Fibroblast of the aortic adventitia (primary cell): Measurements from ENCODE around the gene SPECC1L. TPM values are rescaled to one million over a fixed set of nuclear protein-coding genes. Genes with fewer than 3 reads are reported as not detected.
"Not testable (repeated sequence)": the region's sequence is repeated elsewhere in the genome, so short reads cannot be mapped to it uniquely, and the experiment has no call there.

Experiments used
- DNase-seq: peaks from one replicate; pipeline ENCODE4 v3.0.0-alpha.2; 2010; ENCODE audit warnings: low read depth
- H3K4me3 ChIP-seq: 2 replicates; pipeline ENCODE4 v1.5.1; 2011; ENCODE audit warnings: low read depth, mild to moderate bottlenecking, control low read depth, low read length, moderate library complexity
- total RNA-seq: library from RNA; depleted of rRNA; stranded (reverse); fragments of >200 nt; gene quantifications from 2 replicates; pipeline ENCODE4 v1.2.3, GENCODE V29; 2012; ENCODE audit warnings: low replicate concordance
- TF ChIP-seq, protein P1 (sequence below): IDR thresholded peaks from 2 replicates; pipeline ENCODE4 v1.5.1; 2011; ENCODE audit warnings: mild to moderate bottlenecking, low read length, control low read depth, inconsistent platforms; ENCODE audit not compliant: insufficient read depth

Gene SPECC1L
- total RNA-seq, 1 donor = 43.2 TPM

DNA sequence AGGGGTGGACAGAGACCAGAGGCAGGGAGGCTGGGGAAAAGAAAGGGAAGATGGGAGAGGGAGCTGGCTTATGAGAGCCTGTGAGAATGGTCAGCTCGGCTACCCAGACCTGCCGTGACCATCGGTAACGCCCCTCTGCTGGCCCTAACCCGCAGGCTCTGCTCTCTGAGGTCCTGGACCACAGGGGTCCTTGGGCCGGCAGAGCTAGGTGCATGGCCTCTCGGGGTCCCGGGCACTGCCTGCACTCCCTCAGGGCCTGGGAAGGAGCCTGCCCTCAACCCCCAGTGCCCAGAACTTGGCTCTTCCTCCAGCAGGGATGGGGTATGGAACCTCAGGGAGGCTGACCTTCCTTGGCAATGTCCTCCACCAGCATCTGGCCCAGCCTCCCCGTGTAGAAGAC, 38.9 kb upstream of the SPECC1L start:
- no peak for DNase-seq
- no peak overlapping the region for H3K4me3 ChIP-seq
- TF ChIP-seq, protein P1, sequence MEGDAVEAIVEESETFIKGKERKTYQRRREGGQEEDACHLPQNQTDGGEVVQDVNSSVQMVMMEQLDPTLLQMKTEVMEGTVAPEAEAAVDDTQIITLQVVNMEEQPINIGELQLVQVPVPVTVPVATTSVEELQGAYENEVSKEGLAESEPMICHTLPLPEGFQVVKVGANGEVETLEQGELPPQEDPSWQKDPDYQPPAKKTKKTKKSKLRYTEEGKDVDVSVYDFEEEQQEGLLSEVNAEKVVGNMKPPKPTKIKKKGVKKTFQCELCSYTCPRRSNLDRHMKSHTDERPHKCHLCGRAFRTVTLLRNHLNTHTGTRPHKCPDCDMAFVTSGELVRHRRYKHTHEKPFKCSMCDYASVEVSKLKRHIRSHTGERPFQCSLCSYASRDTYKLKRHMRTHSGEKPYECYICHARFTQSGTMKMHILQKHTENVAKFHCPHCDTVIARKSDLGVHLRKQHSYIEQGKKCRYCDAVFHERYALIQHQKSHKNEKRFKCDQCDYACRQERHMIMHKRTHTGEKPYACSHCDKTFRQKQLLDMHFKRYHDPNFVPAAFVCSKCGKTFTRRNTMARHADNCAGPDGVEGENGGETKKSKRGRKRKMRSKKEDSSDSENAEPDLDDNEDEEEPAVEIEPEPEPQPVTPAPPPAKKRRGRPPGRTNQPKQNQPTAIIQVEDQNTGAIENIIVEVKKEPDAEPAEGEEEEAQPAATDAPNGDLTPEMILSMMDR = no peak

DNA sequence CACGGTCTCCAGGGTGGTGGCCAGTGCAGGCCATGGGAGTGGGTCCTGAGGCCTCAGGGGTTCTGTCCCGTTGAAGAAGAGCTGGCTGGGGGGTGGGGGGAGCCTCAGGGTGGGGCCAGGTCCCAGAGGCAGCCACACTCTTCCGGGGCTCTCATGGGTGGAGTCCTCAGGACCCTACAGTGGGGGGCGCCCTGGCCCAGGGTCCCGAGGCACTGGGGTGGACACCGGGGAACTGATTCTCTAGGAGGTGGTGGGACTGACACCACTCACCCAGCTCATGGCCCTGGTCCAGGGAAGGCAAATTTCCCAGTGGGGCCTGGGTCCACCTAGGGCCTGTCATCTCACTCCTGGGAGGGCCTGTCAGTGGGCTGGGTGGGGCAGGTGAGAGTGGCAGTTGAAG, 38.5 kb upstream of the SPECC1L start:
- TF ChIP-seq, protein P1 = no peak
- no peak overlapping the region for H3K4me3 ChIP-seq
- no peak for DNase-seq

DNA sequence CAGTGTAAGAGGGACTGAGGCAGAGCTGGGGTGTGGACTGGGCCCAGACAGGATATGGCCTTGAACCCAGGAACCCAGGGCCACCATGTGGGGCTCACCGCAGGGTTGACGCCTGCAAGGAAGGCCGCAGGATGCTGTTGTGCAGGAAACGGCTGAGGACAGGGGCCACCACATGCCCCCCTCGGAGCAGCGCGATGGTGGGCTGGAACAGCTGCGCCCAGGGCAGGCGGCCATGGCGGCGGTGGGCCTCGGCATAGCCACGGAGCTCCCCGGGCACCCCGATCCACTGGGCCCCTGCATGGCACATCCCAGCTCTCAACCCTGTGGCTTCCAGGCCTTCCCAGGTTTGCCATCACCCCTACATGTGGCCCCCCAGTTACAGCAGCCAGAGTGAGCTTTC, 37.9 kb upstream of the SPECC1L start:
- H3K4me3 ChIP-seq = no peak overlapping the region
- no peak for DNase-seq
- TF ChIP-seq, protein P1 = no peak

DNA sequence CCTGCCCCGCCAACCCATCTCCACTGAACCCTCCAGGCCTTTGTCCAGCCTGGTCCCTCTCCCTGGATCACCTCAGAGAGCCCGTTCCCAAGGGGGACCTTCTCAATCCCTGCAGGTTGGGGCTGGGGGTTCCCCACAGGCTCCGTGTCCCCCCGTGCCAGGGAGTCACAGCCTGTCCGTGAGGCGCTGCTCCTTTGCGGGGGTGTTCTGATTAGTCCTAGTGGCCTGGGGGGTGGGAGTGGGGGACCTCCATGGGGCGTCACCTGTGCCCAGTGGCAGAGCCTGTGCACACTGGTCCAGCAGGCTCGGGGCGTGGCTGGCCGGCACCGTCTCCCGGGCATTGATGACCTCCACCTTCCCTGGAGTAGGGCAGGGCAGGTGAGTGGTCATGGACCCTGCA, 37.4 kb upstream of the SPECC1L start:
- TF ChIP-seq, protein P1 = no peak
- DNase-seq = no peak
- H3K4me3 ChIP-seq = no peak overlapping the region

DNA sequence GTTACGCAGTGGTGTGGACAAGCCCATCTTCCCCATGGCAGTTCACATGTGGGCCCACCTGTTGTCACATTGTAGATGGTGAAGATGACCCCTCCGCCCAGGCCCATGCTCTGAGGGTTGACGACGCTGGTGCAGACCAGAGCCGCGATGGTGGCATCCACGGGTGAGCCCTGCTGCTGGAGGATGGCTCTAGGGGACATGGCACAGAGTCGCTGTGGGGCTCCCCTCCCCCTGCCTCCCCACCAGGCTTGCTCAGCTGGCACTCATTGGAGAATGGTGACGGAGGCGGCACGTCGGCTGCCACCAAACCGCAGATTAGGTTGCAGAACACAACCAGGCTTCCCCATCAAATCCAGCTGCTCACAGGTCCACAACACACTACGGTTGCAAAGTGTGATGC, 36.8 kb upstream of the SPECC1L start:
- H3K4me3 ChIP-seq = no peak overlapping the region
- DNase-seq = no peak
- TF ChIP-seq, protein P1 = no peak

DNA sequence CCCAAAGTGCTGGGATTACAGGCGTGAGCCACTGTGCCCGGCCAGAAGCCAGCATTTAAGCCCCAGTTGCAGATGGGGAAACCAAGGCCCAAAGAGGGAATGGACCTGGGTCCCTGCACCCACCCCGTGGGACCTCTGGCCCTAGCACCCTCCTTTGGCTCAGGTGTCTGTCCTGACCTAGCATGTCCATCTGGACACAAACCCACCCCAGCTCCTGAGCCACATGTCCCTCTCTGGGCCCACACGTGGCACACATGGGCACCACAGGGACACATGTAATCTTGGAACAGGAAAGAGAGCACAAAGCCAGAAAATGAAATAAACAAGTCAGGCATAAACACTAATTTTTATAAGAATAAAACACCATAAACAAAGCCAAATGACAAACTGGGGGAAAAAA, 35.3 kb upstream of the SPECC1L start:
- no peak for DNase-seq
- no peak overlapping the region for H3K4me3 ChIP-seq
- TF ChIP-seq, protein P1 = no peak

DNA sequence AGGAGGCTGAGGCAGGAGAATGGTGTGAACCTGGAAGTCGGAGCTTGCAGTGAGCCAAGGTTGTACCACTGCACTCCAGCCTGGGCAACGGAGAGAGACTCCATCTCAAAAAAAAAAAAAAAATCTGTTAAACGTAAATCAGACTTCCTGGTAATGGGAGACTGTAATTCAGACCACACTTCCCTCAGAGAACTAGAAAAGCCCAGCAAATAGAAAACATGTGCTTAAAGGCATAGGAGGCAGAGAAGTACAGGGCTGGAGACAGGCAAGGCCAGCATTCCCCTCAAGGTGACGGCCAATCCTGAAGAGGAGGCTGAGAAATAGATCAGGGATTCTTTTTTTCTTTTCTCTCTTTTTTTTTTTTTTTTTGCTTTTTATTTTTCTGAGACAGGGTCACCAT, 34.0 kb upstream of the SPECC1L start:
- TF ChIP-seq, protein P1 = no peak
- no peak for DNase-seq
- H3K4me3 ChIP-seq = no peak overlapping the region

DNA sequence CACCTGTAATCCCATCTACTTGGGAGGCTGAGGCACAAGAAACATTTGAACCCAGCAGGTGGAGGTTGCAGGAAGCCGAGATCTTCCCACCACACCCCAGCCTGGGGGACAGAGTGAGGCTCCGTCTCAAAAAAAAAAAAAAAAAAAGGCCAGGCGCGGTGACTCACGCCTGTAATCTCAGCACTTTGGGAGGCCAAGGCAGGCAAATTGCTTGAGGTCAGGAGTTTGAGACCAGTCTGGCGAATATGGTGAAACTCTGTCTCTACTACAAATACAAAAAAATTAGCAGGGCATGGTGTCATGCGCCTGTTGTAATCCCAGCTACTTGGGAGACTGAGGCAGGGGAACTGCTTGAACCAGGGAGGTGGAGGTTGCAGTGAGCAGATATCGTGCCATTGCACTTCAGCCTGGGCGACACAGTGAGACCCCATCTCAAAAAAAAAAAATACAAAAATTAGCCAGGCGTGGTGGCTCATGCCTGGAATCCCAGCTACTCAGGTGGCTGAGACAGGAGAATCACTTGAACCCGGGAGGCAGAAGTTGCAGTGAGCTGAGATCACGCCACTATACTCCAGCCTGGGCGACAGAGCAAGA, 32.4 kb upstream of the SPECC1L start:
- DNase-seq, H3K4me3 ChIP-seq: not testable (repeated sequence)
